ENCODE results near the gene UQCR10.
A peak's percentile ranks its signal among the peaks of the same experiment; 100 is the strongest.

GRCh38 chr22:29733362-29734201, 33.6 kb upstream of the UQCR10 start:
- TF ChIP-seq TCF12 (IDR thresholded peaks at IDR 0.05; ENCODE audit: low read depth) = peak; percentile 80
- TF ChIP-seq EP300 (IDR thresholded peaks at IDR 0.05; ENCODE audit: borderline replicate concordance) = peak; percentile 71; the same call in 1 of the 2 replicates
- no peak for TF ChIP-seq YY1 (IDR thresholded peaks at IDR 0.05; ENCODE audit: low read depth)
- no peak for TF ChIP-seq TAF1 (IDR thresholded peaks at IDR 0.05; ENCODE audit: low read depth)
- TF ChIP-seq, protein P1, sequence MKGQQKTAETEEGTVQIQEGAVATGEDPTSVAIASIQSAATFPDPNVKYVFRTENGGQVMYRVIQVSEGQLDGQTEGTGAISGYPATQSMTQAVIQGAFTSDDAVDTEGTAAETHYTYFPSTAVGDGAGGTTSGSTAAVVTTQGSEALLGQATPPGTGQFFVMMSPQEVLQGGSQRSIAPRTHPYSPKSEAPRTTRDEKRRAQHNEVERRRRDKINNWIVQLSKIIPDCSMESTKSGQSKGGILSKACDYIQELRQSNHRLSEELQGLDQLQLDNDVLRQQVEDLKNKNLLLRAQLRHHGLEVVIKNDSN (IDR thresholded peaks at IDR 0.05) = peak; percentile 82
- TF ChIP-seq NFIC (IDR thresholded peaks at IDR 0.05) = peak; percentile 90
- TF ChIP-seq CREB1 (IDR thresholded peaks at IDR 0.05; ENCODE audit: low read depth) = no peak
- TF ChIP-seq RAD21 (IDR thresholded peaks at IDR 0.05; ENCODE audit: low read depth) = no peak
- TF ChIP-seq CEBPB (IDR thresholded peaks at IDR 0.05) = peak; percentile 88
- TF ChIP-seq, protein P2, sequence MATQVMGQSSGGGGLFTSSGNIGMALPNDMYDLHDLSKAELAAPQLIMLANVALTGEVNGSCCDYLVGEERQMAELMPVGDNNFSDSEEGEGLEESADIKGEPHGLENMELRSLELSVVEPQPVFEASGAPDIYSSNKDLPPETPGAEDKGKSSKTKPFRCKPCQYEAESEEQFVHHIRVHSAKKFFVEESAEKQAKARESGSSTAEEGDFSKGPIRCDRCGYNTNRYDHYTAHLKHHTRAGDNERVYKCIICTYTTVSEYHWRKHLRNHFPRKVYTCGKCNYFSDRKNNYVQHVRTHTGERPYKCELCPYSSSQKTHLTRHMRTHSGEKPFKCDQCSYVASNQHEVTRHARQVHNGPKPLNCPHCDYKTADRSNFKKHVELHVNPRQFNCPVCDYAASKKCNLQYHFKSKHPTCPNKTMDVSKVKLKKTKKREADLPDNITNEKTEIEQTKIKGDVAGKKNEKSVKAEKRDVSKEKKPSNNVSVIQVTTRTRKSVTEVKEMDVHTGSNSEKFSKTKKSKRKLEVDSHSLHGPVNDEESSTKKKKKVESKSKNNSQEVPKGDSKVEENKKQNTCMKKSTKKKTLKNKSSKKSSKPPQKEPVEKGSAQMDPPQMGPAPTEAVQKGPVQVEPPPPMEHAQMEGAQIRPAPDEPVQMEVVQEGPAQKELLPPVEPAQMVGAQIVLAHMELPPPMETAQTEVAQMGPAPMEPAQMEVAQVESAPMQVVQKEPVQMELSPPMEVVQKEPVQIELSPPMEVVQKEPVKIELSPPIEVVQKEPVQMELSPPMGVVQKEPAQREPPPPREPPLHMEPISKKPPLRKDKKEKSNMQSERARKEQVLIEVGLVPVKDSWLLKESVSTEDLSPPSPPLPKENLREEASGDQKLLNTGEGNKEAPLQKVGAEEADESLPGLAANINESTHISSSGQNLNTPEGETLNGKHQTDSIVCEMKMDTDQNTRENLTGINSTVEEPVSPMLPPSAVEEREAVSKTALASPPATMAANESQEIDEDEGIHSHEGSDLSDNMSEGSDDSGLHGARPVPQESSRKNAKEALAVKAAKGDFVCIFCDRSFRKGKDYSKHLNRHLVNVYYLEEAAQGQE (IDR thresholded peaks at IDR 0.05; ENCODE audit: low read depth) = no peak
- TF ChIP-seq MAX (IDR thresholded peaks at IDR 0.05) = peak; percentile 69
- peak; percentile 69 for TF ChIP-seq TEAD4 (IDR thresholded peaks at IDR 0.05)
- peak; percentile 77 for TF ChIP-seq ZBTB7A (IDR thresholded peaks at IDR 0.05; ENCODE audit: low read depth)
- TF ChIP-seq EGR1 (IDR thresholded peaks at IDR 0.05) = no peak
